Measurements from ENCODE around the gene TNFRSF1A.
"Not testable (repeated sequence)": the region's sequence is repeated elsewhere in the genome, so short reads cannot be mapped to it uniquely, and the experiment has no call there.

TNFRSF1A gene

DNA sequence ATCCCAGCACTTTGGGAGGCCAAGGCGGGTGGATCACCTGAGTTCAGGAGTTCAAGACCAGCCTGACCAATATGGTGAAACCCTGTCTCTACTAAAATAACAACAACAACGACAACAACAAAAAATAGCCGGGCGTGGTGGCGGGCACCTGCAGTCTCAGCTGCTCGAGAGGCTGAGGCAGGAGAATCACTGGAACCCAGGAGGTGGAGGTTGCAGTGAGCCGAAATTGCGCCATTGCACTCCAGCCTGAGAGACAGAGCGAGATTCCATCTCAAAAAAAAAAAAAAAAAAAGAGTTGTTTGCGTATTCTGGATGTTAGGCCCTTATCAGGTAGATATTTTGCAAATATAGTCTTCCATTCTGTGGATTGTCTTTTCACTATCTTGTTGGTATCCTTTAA is 52.8 kb downstream of the TNFRSF1A start:
- H3K4me1 ChIP-seq (ENCODE audit: control insufficient read depth in 5 of 5, insufficient read depth in 5 of 5, low read length in 5 of 5), result peaks cover 0 to 21% (median 6%) of the 10 kb centered on the region in 5 donors
- H3K27ac ChIP-seq (ENCODE audit: low read depth, low read length); H3K9me3 ChIP-seq (ENCODE audit: control insufficient read depth in 5 of 5, low read length in 5 of 5); H3K4me3 ChIP-seq (ENCODE audit: low read depth in 1 of 5, low read length in 5 of 5); H3K9ac ChIP-seq (ENCODE audit: low read length in 5 of 5); H3K36me3 ChIP-seq (ENCODE audit: control insufficient read depth in 5 of 5, insufficient read depth in 5 of 5, low read length in 5 of 5); H3K27me3 ChIP-seq (ENCODE audit: control insufficient read depth in 5 of 5, insufficient read depth in 4 of 5, low read length in 5 of 5): not testable (repeated sequence)

DNA sequence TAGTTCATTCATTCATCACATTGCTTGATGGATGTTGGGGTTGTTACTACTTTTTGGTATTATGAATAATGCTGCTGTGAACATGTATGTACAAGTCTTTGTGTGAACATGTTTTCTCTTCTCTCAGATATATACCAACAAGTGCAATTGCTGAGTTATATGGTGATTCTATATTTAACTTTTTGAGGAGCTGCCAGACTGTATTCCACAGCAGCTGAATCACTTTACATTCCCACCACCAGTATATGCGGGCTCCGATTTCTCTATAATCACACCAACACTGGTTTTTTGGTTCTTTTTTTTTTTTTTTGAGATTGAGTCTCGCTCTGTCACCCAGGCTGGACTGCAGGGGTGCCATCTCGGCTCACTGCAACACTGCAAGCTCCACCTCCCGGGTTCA is 53.6 kb downstream of the TNFRSF1A start:
- H3K27me3 ChIP-seq (ENCODE audit: control insufficient read depth in 5 of 5, insufficient read depth in 4 of 5, low read length in 5 of 5), result no peaks in the 10 kb centered on the region
- no peak overlapping the region for H3K4me3 ChIP-seq (ENCODE audit: low read depth in 1 of 5, low read length in 5 of 5)
- no peak overlapping the region for H3K9ac ChIP-seq (ENCODE audit: low read length in 5 of 5)
- no peaks in the 10 kb centered on the region for H3K9me3 ChIP-seq (ENCODE audit: control insufficient read depth in 5 of 5, low read length in 5 of 5)
- no peaks in the 10 kb centered on the region for H3K36me3 ChIP-seq (ENCODE audit: control insufficient read depth in 5 of 5, insufficient read depth in 5 of 5, low read length in 5 of 5)
- H3K4me1 ChIP-seq (ENCODE audit: control insufficient read depth in 5 of 5, insufficient read depth in 5 of 5, low read length in 5 of 5), result peaks cover 0 to 18% (median 6%) of the 10 kb centered on the region in 5 donors
- no peak overlapping the region for H3K27ac ChIP-seq (ENCODE audit: low read depth, low read length)

DNA sequence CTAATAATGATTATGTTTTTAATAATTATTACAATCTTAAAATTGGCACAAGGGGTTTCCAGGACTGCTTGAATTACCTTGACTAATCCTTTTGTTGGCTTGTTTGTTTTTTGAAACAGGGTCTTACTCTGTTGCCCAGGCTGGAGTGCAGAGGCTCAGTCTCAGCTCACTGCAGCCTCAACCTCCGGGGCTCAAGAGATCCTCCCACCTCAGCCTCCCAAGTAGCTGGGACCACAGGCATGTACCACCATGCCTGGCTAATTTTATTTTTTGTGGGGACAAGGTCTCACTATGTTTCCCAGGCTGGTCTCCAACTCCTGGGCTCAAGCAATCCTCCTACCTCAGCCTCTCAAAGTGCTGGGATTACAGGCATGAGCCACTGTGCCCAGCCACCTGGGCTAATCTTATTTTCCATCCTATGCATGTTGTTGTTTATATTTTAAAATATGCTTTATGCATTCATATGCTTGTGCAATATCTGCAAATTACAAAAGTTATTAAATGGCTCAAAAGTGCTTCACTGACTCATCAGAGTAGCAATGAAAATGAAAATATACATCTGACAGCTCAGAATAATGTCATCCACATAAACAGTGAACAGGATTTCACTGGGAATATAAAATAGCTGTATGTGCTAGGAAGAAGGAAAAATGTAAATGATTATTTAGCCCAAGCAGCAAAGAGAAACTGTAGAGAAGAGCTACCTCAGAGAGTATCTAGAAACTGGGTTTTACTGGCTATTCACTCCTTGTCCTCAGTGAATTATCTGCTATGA is 56.2 kb downstream of the TNFRSF1A start:
- no peaks in the 10 kb centered on the region for H3K36me3 ChIP-seq (ENCODE audit: control insufficient read depth in 5 of 5, insufficient read depth in 5 of 5, low read length in 5 of 5)
- H3K4me3 ChIP-seq (ENCODE audit: low read depth in 1 of 5, low read length in 5 of 5), result no peak overlapping the region
- H3K27ac ChIP-seq (ENCODE audit: low read depth, low read length), result no peak overlapping the region
- no peaks in the 10 kb centered on the region for H3K9me3 ChIP-seq (ENCODE audit: control insufficient read depth in 5 of 5, low read length in 5 of 5)
- no peak overlapping the region for H3K9ac ChIP-seq (ENCODE audit: low read length in 5 of 5)
- H3K27me3 ChIP-seq (ENCODE audit: control insufficient read depth in 5 of 5, insufficient read depth in 4 of 5, low read length in 5 of 5), result no peaks in the 10 kb centered on the region
- peaks cover 0 to 9% (median 6%) of the 10 kb centered on the region in 5 donors for H3K4me1 ChIP-seq (ENCODE audit: control insufficient read depth in 5 of 5, insufficient read depth in 5 of 5, low read length in 5 of 5)

DNA sequence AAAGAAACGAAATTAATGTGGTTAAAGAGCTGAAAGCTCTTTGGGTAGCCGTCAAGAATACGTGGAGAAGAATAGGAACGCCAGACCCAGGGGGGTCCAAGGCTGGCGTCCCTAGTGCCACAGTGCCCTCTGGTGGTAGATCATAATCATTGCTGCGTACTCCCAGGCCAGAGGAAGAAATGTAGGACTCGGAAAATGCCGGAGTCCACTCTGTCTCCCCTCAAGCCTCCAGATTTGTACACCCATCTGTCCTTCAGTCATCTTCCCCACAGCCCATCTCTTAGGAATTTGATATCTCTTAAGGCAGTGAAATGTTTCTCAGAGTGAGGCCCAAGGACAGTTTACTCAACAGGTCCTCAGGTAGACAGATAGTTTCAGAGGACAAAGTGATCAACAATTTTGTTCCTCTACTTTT is 56.8 kb downstream of the TNFRSF1A start:
- Histone ChIP-seq H3K27me3 (ENCODE audit: control insufficient read depth in 5 of 5, insufficient read depth in 4 of 5, low read length in 5 of 5) (no peaks in the 10 kb centered on the region), H3K4me1 (ENCODE audit: control insufficient read depth in 5 of 5, insufficient read depth in 5 of 5, low read length in 5 of 5) (peaks cover 0 to 10% (median 9%) of the 10 kb centered on the region in 5 donors), H3K9ac (ENCODE audit: low read length in 5 of 5) (peak overlapping the region in 1 of 5 donors; percentile 35), H3K36me3 (ENCODE audit: control insufficient read depth in 5 of 5, insufficient read depth in 5 of 5, low read length in 5 of 5) (no peaks in the 10 kb centered on the region), H3K4me3 (ENCODE audit: low read depth in 1 of 5, low read length in 5 of 5) (no peak overlapping the region), H3K9me3 (ENCODE audit: control insufficient read depth in 5 of 5, low read length in 5 of 5) (no peaks in the 10 kb centered on the region), H3K27ac (ENCODE audit: low read depth, low read length) (no peak overlapping the region)

DNA sequence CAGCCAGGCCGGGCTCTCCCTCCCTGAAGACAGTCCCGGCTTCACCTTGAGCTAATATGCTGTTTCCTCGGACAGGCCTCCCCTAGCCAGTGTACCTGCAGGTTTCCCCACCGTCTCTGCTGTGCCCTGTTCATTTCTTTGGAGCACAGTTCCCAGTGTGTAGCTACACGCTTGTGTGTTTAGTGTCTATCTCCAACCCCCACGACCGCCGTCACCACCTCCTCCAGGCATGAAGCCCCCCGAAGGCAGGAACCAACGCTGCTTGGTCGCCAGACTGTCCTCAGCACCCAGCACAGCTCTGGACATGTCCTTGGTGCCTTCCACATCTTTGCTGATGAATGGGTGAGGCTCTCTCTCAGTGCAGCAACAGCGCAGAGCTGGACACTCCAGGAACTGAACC is 57.6 kb downstream of the TNFRSF1A start:
- Histone ChIP-seq H3K4me1 (ENCODE audit: control insufficient read depth in 5 of 5, insufficient read depth in 5 of 5, low read length in 5 of 5) (peaks cover 3 to 18% (median 13%) of the 10 kb centered on the region in 5 donors), H3K9me3 (ENCODE audit: control insufficient read depth in 5 of 5, low read length in 5 of 5) (no peaks in the 10 kb centered on the region), H3K9ac (ENCODE audit: low read length in 5 of 5) (no peak overlapping the region), H3K27me3 (ENCODE audit: control insufficient read depth in 5 of 5, insufficient read depth in 4 of 5, low read length in 5 of 5) (no peaks in the 10 kb centered on the region), H3K27ac (ENCODE audit: low read depth, low read length) (no peak overlapping the region), H3K4me3 (ENCODE audit: low read depth in 1 of 5, low read length in 5 of 5) (no peak overlapping the region), H3K36me3 (ENCODE audit: control insufficient read depth in 5 of 5, insufficient read depth in 5 of 5, low read length in 5 of 5) (no peaks in the 10 kb centered on the region)

DNA sequence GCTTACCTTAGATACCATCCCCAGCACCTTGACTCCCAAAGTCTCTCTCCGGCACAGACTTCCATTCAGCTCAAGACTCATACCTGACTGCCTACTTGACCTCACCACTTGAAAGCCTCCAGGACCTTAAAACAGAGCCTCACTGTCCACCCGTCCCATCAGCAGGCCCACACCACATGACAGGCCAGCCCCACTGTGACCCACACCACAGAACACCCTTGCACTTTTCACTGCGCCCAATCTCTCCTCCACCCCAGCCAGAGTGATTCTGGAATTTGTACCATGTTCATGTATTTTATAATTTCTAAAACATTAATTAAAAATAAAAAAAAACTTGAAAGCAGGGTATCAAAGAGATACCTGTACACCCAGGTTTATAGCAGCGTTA is 59.4 kb downstream of the TNFRSF1A start:
- H3K27ac ChIP-seq (ENCODE audit: low read depth, low read length), result no peak overlapping the region
- no peak overlapping the region for H3K9ac ChIP-seq (ENCODE audit: low read length in 5 of 5)
- H3K4me1 ChIP-seq (ENCODE audit: control insufficient read depth in 5 of 5, insufficient read depth in 5 of 5, low read length in 5 of 5), result peaks cover 3 to 30% (median 25%) of the 10 kb centered on the region in 5 donors

DNA sequence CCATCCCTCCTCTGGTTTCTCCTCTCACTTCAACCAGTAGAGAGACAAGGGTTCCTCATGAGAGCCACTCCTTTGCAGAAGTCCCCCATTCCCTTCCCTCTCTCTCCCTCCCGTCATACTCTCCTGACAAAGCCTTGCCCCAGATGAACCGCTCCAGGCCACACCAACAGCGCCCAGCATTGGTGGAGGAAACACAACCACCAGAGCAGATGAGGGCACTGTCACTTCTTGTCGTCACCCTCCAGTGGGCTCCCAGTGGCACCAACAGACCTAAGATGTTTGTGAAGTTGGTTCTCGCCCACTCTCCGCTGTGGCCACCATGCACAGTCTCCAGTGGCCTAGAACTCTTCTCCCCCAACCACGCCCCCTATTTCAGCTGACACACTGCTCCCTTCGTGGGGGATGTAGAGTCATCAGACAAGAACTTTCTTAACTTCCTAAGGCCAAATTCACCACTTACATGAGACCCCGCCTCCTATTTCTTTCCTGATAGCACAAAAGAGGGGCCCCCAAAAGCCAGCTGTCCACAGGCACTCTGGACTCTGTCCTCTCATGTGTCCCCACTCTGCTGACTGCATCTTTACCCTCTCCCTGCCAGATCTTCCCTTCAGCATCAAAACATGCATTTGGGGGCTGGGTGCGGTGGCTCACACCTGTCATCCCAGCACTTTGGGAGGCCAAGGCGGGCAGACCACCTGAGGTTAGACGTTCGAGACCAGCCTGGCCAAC is 60.6 kb downstream of the TNFRSF1A start:
- no peaks in the 10 kb centered on the region for H3K27me3 ChIP-seq (ENCODE audit: control insufficient read depth in 5 of 5, insufficient read depth in 4 of 5, low read length in 5 of 5)
- no peak overlapping the region for H3K9ac ChIP-seq (ENCODE audit: low read length in 5 of 5)
- H3K36me3 ChIP-seq (ENCODE audit: control insufficient read depth in 5 of 5, insufficient read depth in 5 of 5, low read length in 5 of 5), result no peaks in the 10 kb centered on the region
- no peak overlapping the region for H3K27ac ChIP-seq (ENCODE audit: low read depth, low read length)
- no peaks in the 10 kb centered on the region for H3K9me3 ChIP-seq (ENCODE audit: control insufficient read depth in 5 of 5, low read length in 5 of 5)
- H3K4me1 ChIP-seq (ENCODE audit: control insufficient read depth in 5 of 5, insufficient read depth in 5 of 5, low read length in 5 of 5), result peaks cover 3 to 30% (median 25%) of the 10 kb centered on the region in 5 donors
- H3K4me3 ChIP-seq (ENCODE audit: low read depth in 1 of 5, low read length in 5 of 5), result no peak overlapping the region

More for the DNA sequence above, 59.4 kb downstream of the TNFRSF1A start:
- no peaks in the 10 kb centered on the region for H3K9me3 ChIP-seq (ENCODE audit: control insufficient read depth in 5 of 5, low read length in 5 of 5)
- H3K27me3 ChIP-seq (ENCODE audit: control insufficient read depth in 5 of 5, insufficient read depth in 4 of 5, low read length in 5 of 5), result no peaks in the 10 kb centered on the region
- no peaks in the 10 kb centered on the region for H3K36me3 ChIP-seq (ENCODE audit: control insufficient read depth in 5 of 5, insufficient read depth in 5 of 5, low read length in 5 of 5)
- H3K4me3 ChIP-seq (ENCODE audit: low read depth in 1 of 5, low read length in 5 of 5), result no peak overlapping the region

DNA sequence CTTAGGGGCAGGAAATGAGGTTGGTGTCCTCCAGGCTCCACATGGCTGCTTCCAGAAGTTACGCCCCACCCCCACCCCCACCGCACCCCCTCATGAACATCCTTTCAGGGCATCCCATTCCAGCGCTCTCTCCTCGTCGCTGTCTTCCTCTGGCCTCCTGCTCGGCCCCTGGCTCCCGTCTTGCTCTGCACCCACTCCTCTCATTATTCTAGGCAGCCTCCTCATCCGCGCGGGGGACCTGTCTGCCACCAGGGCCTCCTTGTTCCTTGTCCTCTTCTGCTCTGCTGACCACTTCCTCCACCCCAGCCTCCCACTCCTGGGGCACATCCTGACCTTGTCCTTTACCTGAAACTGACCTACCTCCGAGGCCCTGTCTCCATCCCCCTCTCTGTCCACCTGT is 61.2 kb downstream of the TNFRSF1A start:
- H3K4me3 ChIP-seq (ENCODE audit: low read depth in 1 of 5, low read length in 5 of 5), result no peak overlapping the region
- H3K9me3 ChIP-seq (ENCODE audit: control insufficient read depth in 5 of 5, low read length in 5 of 5), result no peaks in the 10 kb centered on the region
- H3K27me3 ChIP-seq (ENCODE audit: control insufficient read depth in 5 of 5, insufficient read depth in 4 of 5, low read length in 5 of 5), result no peaks in the 10 kb centered on the region
- no peak overlapping the region for H3K27ac ChIP-seq (ENCODE audit: low read depth, low read length)
- H3K36me3 ChIP-seq (ENCODE audit: control insufficient read depth in 5 of 5, insufficient read depth in 5 of 5, low read length in 5 of 5), result no peaks in the 10 kb centered on the region
- no peak overlapping the region for H3K9ac ChIP-seq (ENCODE audit: low read length in 5 of 5)
- peaks cover 3 to 30% (median 28%) of the 10 kb centered on the region in 5 donors for H3K4me1 ChIP-seq (ENCODE audit: control insufficient read depth in 5 of 5, insufficient read depth in 5 of 5, low read length in 5 of 5)

DNA sequence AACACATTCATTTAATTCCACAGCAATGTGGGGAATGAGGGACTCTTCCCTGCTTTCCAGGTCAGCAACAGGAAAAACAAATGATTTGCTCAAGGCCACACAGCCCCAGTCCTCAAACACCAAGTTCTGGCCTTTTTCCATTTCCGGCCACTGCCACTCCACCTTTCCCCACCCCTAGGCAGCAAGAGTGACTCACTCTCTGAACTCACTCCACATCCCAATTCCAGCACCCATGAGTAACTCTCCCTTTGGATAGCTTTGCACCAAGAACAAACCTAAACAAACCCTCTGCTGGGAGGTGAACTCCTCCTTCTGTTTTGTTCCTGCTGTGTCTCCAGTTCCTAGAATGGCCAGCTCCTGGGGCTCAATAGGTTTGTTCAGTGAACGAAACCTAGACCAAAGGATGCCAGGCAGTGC is 61.8 kb downstream of the TNFRSF1A start:
- H3K36me3 ChIP-seq (ENCODE audit: control insufficient read depth in 5 of 5, insufficient read depth in 5 of 5, low read length in 5 of 5), result no peaks in the 10 kb centered on the region
- no peak overlapping the region for H3K9ac ChIP-seq (ENCODE audit: low read length in 5 of 5)
- H3K4me1 ChIP-seq (ENCODE audit: control insufficient read depth in 5 of 5, insufficient read depth in 5 of 5, low read length in 5 of 5), result peaks cover 3 to 28% (median 25%) of the 10 kb centered on the region in 5 donors
- no peaks in the 10 kb centered on the region for H3K9me3 ChIP-seq (ENCODE audit: control insufficient read depth in 5 of 5, low read length in 5 of 5)
- no peak overlapping the region for H3K27ac ChIP-seq (ENCODE audit: low read depth, low read length)
- no peaks in the 10 kb centered on the region for H3K27me3 ChIP-seq (ENCODE audit: control insufficient read depth in 5 of 5, insufficient read depth in 4 of 5, low read length in 5 of 5)
- no peak overlapping the region for H3K4me3 ChIP-seq (ENCODE audit: low read depth in 1 of 5, low read length in 5 of 5)

DNA sequence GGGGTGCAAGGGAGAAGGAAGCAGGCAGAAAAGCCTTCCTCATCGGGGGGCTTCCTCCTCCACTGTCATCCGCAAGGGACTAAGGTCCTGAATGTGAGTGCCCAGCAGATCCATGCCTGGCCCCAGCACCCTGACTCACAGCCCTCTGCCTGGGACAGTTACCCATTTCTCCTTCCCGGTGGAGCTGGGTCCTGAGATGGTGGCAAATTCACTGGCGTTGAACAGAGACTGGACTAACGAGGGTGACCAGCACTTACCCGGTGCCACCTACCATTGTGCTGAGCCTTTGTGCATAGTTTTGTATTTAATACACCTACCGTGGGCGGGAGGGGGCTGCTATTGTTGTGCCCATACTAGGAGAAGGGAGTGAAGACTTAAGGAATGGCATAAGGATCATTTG is 62.2 kb downstream of the TNFRSF1A start:
- H3K27ac ChIP-seq (ENCODE audit: low read depth, low read length), result no peak overlapping the region

More for the DNA sequence above, 62.2 kb downstream of the TNFRSF1A start:
- no peak overlapping the region for H3K4me3 ChIP-seq (ENCODE audit: low read depth in 1 of 5, low read length in 5 of 5)
- H3K9me3 ChIP-seq (ENCODE audit: control insufficient read depth in 5 of 5, low read length in 5 of 5), result no peaks in the 10 kb centered on the region
- no peaks in the 10 kb centered on the region for H3K36me3 ChIP-seq (ENCODE audit: control insufficient read depth in 5 of 5, insufficient read depth in 5 of 5, low read length in 5 of 5)
- H3K4me1 ChIP-seq (ENCODE audit: control insufficient read depth in 5 of 5, insufficient read depth in 5 of 5, low read length in 5 of 5), result peaks cover 6 to 29% (median 23%) of the 10 kb centered on the region in 5 donors
- H3K27me3 ChIP-seq (ENCODE audit: control insufficient read depth in 5 of 5, insufficient read depth in 4 of 5, low read length in 5 of 5), result no peaks in the 10 kb centered on the region
- H3K9ac ChIP-seq (ENCODE audit: low read length in 5 of 5), result peak overlapping the region in 1 of 5 donors; percentile 3
